GM12873 (cell line): ENCODE data around the gene RPS6KB2.

ENCODE experiments used
- TF ChIP-seq, protein P1 (sequence below): IDR thresholded peaks from 2 replicates; pipeline ENCODE4 v1.5.1; 2012; ENCODE audit warnings: low read depth, mild to moderate bottlenecking, moderate library complexity, low read length, control low read depth; ENCODE audit not compliant: insufficient read depth; ENCODE audit errors: missing control alignments

RPS6KB2 gene

GRCh38 chr11:67458266-67458665, 30.0 kb downstream of the RPS6KB2 start:
- TF ChIP-seq, protein P1, sequence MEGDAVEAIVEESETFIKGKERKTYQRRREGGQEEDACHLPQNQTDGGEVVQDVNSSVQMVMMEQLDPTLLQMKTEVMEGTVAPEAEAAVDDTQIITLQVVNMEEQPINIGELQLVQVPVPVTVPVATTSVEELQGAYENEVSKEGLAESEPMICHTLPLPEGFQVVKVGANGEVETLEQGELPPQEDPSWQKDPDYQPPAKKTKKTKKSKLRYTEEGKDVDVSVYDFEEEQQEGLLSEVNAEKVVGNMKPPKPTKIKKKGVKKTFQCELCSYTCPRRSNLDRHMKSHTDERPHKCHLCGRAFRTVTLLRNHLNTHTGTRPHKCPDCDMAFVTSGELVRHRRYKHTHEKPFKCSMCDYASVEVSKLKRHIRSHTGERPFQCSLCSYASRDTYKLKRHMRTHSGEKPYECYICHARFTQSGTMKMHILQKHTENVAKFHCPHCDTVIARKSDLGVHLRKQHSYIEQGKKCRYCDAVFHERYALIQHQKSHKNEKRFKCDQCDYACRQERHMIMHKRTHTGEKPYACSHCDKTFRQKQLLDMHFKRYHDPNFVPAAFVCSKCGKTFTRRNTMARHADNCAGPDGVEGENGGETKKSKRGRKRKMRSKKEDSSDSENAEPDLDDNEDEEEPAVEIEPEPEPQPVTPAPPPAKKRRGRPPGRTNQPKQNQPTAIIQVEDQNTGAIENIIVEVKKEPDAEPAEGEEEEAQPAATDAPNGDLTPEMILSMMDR = no peak

DNA sequence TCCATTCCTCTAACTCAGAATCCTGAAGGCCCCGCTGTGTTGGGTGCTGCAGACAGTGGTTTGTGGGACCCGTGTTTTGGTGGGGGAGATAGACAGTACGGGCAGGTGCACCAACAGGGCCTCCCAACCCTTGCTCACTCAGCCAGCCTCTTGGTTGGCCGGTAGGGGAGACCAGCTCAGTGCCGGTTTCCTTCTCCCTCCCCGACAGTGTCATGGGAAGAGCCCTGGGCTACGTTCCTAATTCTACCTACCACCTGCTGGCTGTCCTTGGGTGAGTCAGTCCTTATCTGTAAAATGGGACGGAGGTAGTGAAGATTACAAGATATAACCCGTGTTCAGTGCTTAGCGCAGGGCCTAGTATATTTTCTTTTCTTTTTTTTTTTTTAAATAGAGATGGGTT, 34.9 kb downstream of the RPS6KB2 start:
- TF ChIP-seq, protein P1 = no peak

DNA sequence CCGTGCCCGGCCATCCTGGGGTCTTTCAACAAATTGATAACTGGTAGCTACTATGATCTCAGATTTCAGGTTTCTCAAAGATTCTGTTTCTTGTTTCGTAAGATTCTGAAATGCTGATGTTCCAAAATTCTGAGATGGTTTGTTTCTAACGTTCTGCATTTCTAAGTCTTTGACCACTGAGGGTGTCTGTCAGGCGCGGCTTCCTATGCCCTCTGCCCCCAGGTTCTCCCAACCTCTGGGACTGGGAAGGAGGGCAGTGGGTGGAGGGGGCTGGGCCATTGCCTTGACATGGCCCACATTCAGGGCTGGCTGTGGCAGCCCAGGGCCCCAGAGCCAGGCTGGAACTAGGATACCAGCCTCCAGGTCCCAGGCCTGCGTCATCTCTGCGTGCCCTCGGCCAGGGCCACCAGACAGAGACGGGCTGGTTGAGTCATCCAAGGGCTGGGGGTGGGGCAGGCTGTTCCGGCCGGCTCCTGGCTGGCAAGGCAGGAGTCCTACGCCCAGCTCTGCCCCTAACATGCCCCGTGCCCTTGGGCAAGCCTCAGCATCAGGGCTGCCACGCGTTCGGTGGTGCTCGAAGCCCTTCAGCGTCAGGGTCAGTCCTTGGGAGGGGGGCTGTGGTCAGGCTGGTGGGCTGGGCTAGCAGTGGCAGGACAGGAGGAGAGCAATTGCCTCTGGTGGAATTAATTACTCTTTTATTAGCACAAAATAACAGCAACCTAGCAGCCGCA, 35.6 kb downstream of the RPS6KB2 start:
- TF ChIP-seq, protein P1 = no peak

- TF ChIP-seq, protein P1 = no peak
Observed at GRCh38 chr11:67464411-67465188, 36.3 kb downstream of the RPS6KB2 start.

GRCh38 chr11:67465189-67465510, 36.9 kb downstream of the RPS6KB2 start:
- TF ChIP-seq, protein P1 = no peak

- TF ChIP-seq, protein P1 = no peak
Observed at GRCh38 chr11:67466367-67466766, 38.1 kb downstream of the RPS6KB2 start.

DNA sequence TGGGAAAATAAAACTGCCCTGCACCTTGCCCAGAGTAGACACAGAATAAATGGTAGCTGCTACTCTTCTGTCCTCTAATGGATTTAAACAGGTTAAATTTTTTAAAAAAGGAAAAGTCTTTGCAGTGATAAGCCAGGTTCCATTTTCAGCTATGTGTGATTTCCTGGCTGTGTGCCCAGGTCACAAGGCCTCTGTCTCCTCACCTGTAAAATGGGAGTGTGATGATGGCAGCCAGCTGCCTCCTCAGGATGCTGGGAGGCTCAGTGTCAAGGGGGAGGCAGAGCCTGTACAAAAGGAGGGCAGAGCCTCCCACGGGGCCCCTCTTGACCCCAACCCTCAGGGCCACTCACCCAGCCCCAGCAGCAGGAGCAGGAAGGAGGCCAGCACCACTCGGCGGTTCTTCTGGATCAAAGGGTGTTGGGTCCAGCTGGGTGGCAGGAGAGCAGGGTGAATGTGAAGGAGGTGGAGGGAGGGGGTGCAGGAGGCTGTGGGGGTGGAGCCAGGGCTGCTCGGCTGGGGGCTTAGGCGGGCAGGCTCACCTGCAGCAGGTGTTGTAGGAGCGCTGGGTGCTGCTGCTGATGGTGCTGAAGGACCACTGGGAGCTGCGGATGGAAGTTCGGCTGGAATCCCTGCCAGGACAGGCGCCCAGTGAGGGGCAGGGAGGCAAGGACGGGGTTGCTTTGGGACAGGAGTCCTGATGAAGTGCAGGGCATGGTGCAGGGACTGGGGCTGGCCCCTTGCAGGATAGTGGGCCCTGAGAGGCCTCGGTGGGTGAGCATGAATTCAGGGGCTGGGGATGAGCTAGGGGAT, 38.9 kb downstream of the RPS6KB2 start:
- TF ChIP-seq, protein P1 = no peak
